ENCODE results near the gene RNPEPL1. TPM values are rescaled to one million over a fixed set of nuclear protein-coding genes. Genes with fewer than 3 reads are reported as not detected.
A peak's percentile ranks its signal among the peaks of the same experiment; 100 is the strongest.

Gene RNPEPL1
- total and polyA plus RNA-seq, 4 experiments from 2014 or later = 13.6 to 145 (median 120) TPM

- Mint-ChIP-seq H3K4me1 (peaks cover 18 to 37% (median 25%) of the 10 kb centered on the region in 4 donors), H3K36me3 (peaks cover 7 to 34% of the 10 kb centered on the region in 2 donors), H3K4me3 (no peak overlapping the region), H3K27ac (peak overlapping the region in 1 of 7 donors; percentile 21), H3K9me3 (peaks cover 0 to 2% (median 0%) of the 10 kb centered on the region in 8 donors), H3K27me3 (no peaks in the 10 kb centered on the region)
- H3K4me3 ChIP-seq (ENCODE audit: low read length in 2 of 2) = no peak overlapping the region
- H3K36me3 ChIP-seq (ENCODE audit: insufficient read depth, low read length) = peaks cover 52% of the 10 kb centered on the region
- no peaks in the 10 kb centered on the region for H3K9me3 ChIP-seq (ENCODE audit: control insufficient read depth in 1 of 2, low read length in 2 of 2)
- H3K4me1 ChIP-seq (ENCODE audit: insufficient read depth, low read length) = peaks cover 36% of the 10 kb centered on the region
- no peak overlapping the region for H3K27ac ChIP-seq (ENCODE audit: low read depth, low read length)
- H3K27me3 ChIP-seq (ENCODE audit: insufficient read depth, low read length) = no peaks in the 10 kb centered on the region
- no peak for DNase-seq
- CTCF ChIA-PET (ENCODE audit: partially characterized antibody) = interaction anchor here (2.2 kb wide), 1 partner anchor 10 kb away, joined by 6 read pairs; no protein-coding TSS in a partner anchor
- POLR2A ChIA-PET (ENCODE audit: partially characterized antibody) = interaction anchor here (7.0 to 20.6 kb wide), 3 partner anchors 10 to 20 kb away, joined by 131 to 461 read pairs (median 249); partner anchors contain the start of genes ANKMY1, CAPN10 and DUSP28
- intact Hi-C loops (cut with micrococcal nuclease) = no loop called here
Measured at GRCh38 chr2:240576036-240576435, 7.8 kb downstream of the RNPEPL1 start.

DNA sequence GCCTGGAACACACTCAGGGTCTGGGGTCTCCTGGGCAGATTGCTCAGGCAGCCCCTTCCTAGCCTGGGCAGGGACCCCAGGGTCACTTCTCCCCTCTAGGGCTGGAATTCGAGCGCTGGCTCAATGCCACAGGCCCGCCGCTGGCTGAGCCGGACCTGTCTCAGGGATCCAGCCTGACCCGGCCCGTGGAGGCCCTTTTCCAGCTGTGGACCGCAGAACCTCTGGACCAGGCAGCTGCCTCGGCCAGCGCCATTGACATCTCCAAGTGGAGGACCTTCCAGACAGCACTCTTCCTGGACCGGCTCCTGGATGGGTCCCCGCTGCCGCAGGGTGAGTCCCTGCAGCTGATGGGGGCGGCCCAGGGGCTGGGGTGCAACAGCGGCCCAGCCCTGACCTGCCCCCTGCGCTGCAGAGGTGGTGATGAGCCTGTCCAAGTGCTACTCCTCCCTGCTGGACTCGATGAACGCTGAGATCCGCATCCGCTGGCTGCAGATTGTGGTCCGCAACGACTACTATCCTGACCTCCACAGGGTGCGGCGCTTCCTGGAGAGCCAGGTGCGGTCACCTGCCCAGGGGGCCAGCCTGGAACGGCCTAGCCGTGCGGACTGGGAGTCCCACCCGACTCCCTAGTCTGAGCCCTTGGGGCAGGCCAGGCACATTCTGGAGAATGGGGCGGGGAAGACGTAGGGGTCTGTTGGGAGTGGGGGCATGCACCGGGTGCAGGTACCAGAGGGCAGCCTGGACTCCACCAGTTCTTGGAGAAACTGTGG, 8.3 kb downstream of the RNPEPL1 start:
- no peak for DNase-seq
- no peak overlapping the region for H3K4me3 Mint-ChIP-seq
- intact Hi-C loops (cut with micrococcal nuclease) = no loop called here
- H3K27me3 Mint-ChIP-seq = no peaks in the 10 kb centered on the region
- peak overlapping the region in 1 of 7 donors; percentile 21 for H3K27ac Mint-ChIP-seq
- H3K27ac ChIP-seq (ENCODE audit: low read depth, low read length) = no peak overlapping the region
- peaks cover 15 to 31% (median 22%) of the 10 kb centered on the region in 4 donors for H3K4me1 Mint-ChIP-seq
- H3K9me3 ChIP-seq (ENCODE audit: control insufficient read depth in 1 of 2, low read length in 2 of 2) = no peaks in the 10 kb centered on the region
- H3K27me3 ChIP-seq (ENCODE audit: insufficient read depth, low read length) = no peaks in the 10 kb centered on the region
- H3K36me3 ChIP-seq (ENCODE audit: insufficient read depth, low read length) = peaks cover 52% of the 10 kb centered on the region
- ChIA-PET POLR2A (ENCODE audit: partially characterized antibody) (interaction anchor here (4.0 to 20.6 kb wide), 4 partner anchors 8 to 20 kb away, joined by 42 to 461 read pairs (median 190); partner anchors contain the start of genes ANKMY1, CAPN10, DUSP28 and RNPEPL1), CTCF (ENCODE audit: partially characterized antibody) (interaction anchor here (0.9 to 2.2 kb wide), 3 partner anchors 10 to 63 kb away, joined by 3 to 6 read pairs (median 3); partner anchors contain the start of gene CAPN10)
- H3K9me3 Mint-ChIP-seq = peaks cover 0 to 2% (median 0%) of the 10 kb centered on the region in 8 donors
- H3K4me3 ChIP-seq (ENCODE audit: low read length in 2 of 2) = no peak overlapping the region
- peaks cover 11 to 30% of the 10 kb centered on the region in 2 donors for H3K36me3 Mint-ChIP-seq
- peaks cover 32% of the 10 kb centered on the region for H3K4me1 ChIP-seq (ENCODE audit: insufficient read depth, low read length)

DNA sequence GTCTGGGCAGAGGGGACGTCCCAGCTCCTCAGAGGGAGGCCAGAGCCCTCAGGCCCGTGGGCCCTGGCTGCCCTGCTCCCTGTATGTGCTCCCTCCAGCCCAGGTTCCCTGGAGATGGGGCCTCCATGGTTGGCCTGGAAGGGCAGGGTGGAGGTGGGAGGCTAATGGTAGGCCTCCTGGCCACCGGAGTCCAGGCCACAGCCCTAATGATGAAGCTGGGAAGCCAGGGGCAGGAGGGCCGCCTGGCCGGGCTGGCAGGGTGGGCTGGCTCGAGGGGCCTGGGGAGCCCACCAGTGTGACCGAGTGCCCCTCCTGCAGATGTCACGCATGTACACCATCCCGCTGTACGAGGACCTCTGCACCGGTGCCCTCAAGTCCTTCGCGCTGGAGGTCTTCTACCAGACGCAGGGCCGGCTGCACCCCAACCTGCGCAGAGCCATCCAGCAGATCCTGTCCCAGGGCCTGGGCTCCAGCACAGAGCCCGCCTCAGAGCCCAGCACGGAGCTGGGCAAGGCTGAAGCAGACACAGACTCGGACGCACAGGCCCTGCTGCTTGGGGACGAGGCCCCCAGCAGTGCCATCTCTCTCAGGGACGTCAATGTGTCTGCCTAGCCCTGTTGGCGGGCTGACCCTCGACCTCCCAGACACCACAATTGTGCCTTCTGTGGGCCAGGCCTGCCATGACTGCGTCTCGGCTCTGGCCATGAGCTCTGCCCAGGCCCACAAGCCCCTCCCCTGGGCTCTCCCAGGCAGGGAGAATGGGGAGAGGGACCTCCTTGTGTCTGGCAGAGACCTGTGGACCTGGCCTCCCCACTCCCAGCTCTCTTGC, 9.2 kb downstream of the RNPEPL1 start:
- Mint-ChIP-seq H3K27me3 (no peaks in the 10 kb centered on the region), H3K4me1 (peaks cover 15 to 32% (median 25%) of the 10 kb centered on the region in 4 donors)
- POLR2A ChIA-PET (ENCODE audit: partially characterized antibody) = interaction anchor here (4.0 to 20.6 kb wide), 4 partner anchors 9 to 21 kb away, joined by 42 to 461 read pairs (median 190); partner anchors contain the start of genes ANKMY1, CAPN10, DUSP28 and RNPEPL1

GRCh38 chr2:240578110-240578450, 9.8 kb downstream of the RNPEPL1 start:
- Mint-ChIP-seq H3K36me3 (peaks cover 20 to 31% of the 10 kb centered on the region in 2 donors), H3K4me3 (no peak overlapping the region), H3K9me3 (peaks cover 0 to 2% (median 0%) of the 10 kb centered on the region in 8 donors), H3K27ac (peak overlapping the region in 2 of 7 donors; percentile 42 to 51), H3K27me3 (no peaks in the 10 kb centered on the region), H3K4me1 (peaks cover 18 to 35% (median 30%) of the 10 kb centered on the region in 4 donors)
- Histone ChIP-seq H3K4me3 (ENCODE audit: low read length in 2 of 2) (no peak overlapping the region), H3K9me3 (ENCODE audit: control insufficient read depth in 1 of 2, low read length in 2 of 2) (no peaks in the 10 kb centered on the region), H3K27ac (ENCODE audit: low read depth, low read length) (no peak overlapping the region), H3K27me3 (ENCODE audit: insufficient read depth, low read length) (no peaks in the 10 kb centered on the region), H3K36me3 (ENCODE audit: insufficient read depth, low read length) (peaks cover 52% of the 10 kb centered on the region), H3K4me1 (ENCODE audit: insufficient read depth, low read length) (peaks cover 27% of the 10 kb centered on the region)
- no peak for DNase-seq
- POLR2A ChIA-PET (ENCODE audit: partially characterized antibody) = interaction anchor here (4.0 to 20.6 kb wide), 4 partner anchors 9 to 22 kb away, joined by 42 to 461 read pairs (median 190); partner anchors contain the start of genes ANKMY1, CAPN10, DUSP28 and RNPEPL1
- CTCF ChIA-PET (ENCODE audit: partially characterized antibody) = interaction anchor here (0.9 to 2.2 kb wide), 4 partner anchors 8 to 64 kb away, joined by 3 to 6 read pairs (median 3); partner anchors contain the start of genes CAPN10 and RNPEPL1
- intact Hi-C loops (cut with micrococcal nuclease) = no loop called here

More for the DNA sequence above, 9.2 kb downstream of the RNPEPL1 start:
- peaks cover 0 to 2% (median 0%) of the 10 kb centered on the region in 8 donors for H3K9me3 Mint-ChIP-seq
- Histone ChIP-seq H3K27ac (ENCODE audit: low read depth, low read length) (no peak overlapping the region), H3K9me3 (ENCODE audit: control insufficient read depth in 1 of 2, low read length in 2 of 2) (no peaks in the 10 kb centered on the region), H3K36me3 (ENCODE audit: insufficient read depth, low read length) (peaks cover 52% of the 10 kb centered on the region), H3K4me1 (ENCODE audit: insufficient read depth, low read length) (peaks cover 27% of the 10 kb centered on the region), H3K27me3 (ENCODE audit: insufficient read depth, low read length) (no peaks in the 10 kb centered on the region), H3K4me3 (ENCODE audit: low read length in 2 of 2) (no peak overlapping the region)
- peaks cover 20 to 30% of the 10 kb centered on the region in 2 donors for H3K36me3 Mint-ChIP-seq
- CTCF ChIA-PET (ENCODE audit: partially characterized antibody) = interaction anchor here (0.9 to 2.2 kb wide), 4 partner anchors 9 to 63 kb away, joined by 3 to 6 read pairs (median 3); partner anchors contain the start of genes CAPN10 and RNPEPL1
- intact Hi-C loops (cut with micrococcal nuclease) = no loop called here
- DNase-seq = no peak
- no peak overlapping the region for H3K27ac Mint-ChIP-seq
- no peak overlapping the region for H3K4me3 Mint-ChIP-seq

DNA sequence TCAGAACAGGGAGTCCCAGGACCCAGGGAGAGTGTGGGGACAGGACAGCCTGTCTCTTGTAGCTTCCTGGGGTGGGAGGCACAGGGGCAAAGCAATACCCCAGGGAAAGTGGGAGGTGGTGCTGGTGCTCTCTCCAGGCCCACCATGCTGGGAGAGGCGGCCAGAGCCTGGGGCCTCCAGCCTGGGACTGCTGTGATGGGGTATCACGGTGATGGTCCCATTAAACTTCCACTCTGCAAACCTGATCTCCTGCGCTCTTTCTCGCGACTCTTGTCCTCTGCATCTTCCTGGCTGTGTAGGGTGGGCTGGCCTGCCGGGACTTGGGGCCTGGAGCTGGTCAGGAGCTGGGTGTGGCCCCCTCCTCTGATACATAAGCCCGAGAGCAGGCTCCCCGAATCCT, 10.2 kb downstream of the RNPEPL1 start:
- CTCF ChIA-PET (ENCODE audit: partially characterized antibody) = interaction anchor here (1.1 to 2.2 kb wide), 2 partner anchors 10 to 12 kb away, joined by 3 to 6 read pairs; partner anchors contain the start of gene RNPEPL1

DNA sequence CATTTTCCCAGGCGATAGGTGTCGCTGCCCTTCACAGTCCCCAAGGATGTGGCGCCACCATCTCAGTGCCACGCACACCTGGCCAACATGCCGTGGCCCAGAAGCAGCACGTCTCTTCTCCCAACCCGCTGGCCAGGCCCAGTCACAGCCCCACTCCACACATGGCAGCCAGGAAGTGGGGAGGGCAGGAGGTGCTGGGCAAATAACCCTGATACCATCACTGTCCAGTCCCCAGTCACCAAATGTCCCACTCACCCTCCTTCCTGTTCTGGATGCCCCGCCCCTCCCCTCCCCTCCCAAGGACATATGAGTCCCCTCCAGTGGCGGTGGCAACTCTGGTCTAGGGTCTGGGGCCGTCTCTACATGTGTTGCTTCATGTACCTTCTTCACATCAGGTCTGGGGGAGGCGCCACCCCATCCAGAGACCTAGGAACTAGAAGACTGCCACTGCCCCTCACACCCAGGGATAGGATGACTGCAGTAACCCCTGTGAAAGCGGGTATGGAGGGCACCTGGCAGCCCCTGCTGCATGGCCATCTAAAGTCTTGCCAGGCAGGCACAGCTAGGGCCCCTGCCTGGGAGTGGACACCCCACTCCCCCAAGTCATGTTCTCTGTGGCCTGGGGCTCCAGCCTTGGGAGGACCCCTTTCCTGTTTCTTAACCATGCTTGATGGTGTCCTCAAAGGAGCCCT, 10.9 kb downstream of the RNPEPL1 start:
- Mint-ChIP-seq H3K36me3 (peaks cover 20 to 29% of the 10 kb centered on the region in 2 donors), H3K4me1 (peaks cover 18 to 42% (median 32%) of the 10 kb centered on the region in 4 donors), H3K27me3 (no peaks in the 10 kb centered on the region), H3K9me3 (peaks cover 0 to 2% (median 0%) of the 10 kb centered on the region in 8 donors), H3K4me3 (peak overlapping the region in 7 of 8 donors; percentile 5 to 70 (median 42)), H3K27ac (peak overlapping the region; percentile 74 to 93 (median 88))
- H3K27ac ChIP-seq (ENCODE audit: low read depth, low read length) = peak overlapping the region; percentile 28
- peak overlapping the region in 1 of 2 donors; percentile 8 for H3K4me3 ChIP-seq (ENCODE audit: low read length in 2 of 2)
- POLR2A ChIA-PET (ENCODE audit: partially characterized antibody) = interaction anchor here (1.1 to 16.4 kb wide), 8 partner anchors 8 to 65 kb away, joined by 3 to 249 read pairs (median 12); partner anchors contain the start of genes ANKMY1, DUSP28 and RNPEPL1
- peaks cover 46% of the 10 kb centered on the region for H3K36me3 ChIP-seq (ENCODE audit: insufficient read depth, low read length)
- H3K27me3 ChIP-seq (ENCODE audit: insufficient read depth, low read length) = no peaks in the 10 kb centered on the region
- CTCF ChIA-PET (ENCODE audit: partially characterized antibody) = interaction anchor here (1.0 to 2.2 kb wide), 14 partner anchors 9 to 89 kb away, joined by 3 to 57 read pairs (median 12); partner anchors contain the start of gene RNPEPL1
- no peak for DNase-seq
- H3K4me1 ChIP-seq (ENCODE audit: insufficient read depth, low read length) = peaks cover 27% of the 10 kb centered on the region
- no peaks in the 10 kb centered on the region for H3K9me3 ChIP-seq (ENCODE audit: control insufficient read depth in 1 of 2, low read length in 2 of 2)
- intact Hi-C loops (cut with micrococcal nuclease) = loop anchor here (1.0 kb wide), 2 partner anchors 13 to 65 kb away; no protein-coding TSS in a partner anchor

More for the DNA sequence above, 10.2 kb downstream of the RNPEPL1 start:
- Mint-ChIP-seq H3K27me3 (no peaks in the 10 kb centered on the region), H3K4me3 (no peak overlapping the region), H3K27ac (peak overlapping the region in 4 of 7 donors; percentile 42 to 90 (median 54)), H3K9me3 (peaks cover 0 to 2% (median 0%) of the 10 kb centered on the region in 8 donors), H3K36me3 (peaks cover 20 to 31% of the 10 kb centered on the region in 2 donors), H3K4me1 (peaks cover 18 to 38% (median 31%) of the 10 kb centered on the region in 4 donors)
- Histone ChIP-seq H3K27me3 (ENCODE audit: insufficient read depth, low read length) (no peaks in the 10 kb centered on the region), H3K36me3 (ENCODE audit: insufficient read depth, low read length) (peaks cover 52% of the 10 kb centered on the region), H3K4me1 (ENCODE audit: insufficient read depth, low read length) (peaks cover 27% of the 10 kb centered on the region), H3K4me3 (ENCODE audit: low read length in 2 of 2) (no peak overlapping the region), H3K9me3 (ENCODE audit: control insufficient read depth in 1 of 2, low read length in 2 of 2) (no peaks in the 10 kb centered on the region), H3K27ac (ENCODE audit: low read depth, low read length) (no peak overlapping the region)
- DNase-seq = no peak
- intact Hi-C loops (cut with micrococcal nuclease) = no loop called here
- POLR2A ChIA-PET (ENCODE audit: partially characterized antibody) = interaction anchor here (4.0 to 20.6 kb wide), 4 partner anchors 8 to 22 kb away, joined by 42 to 461 read pairs (median 190); partner anchors contain the start of genes ANKMY1, CAPN10, DUSP28 and RNPEPL1
